22Rv1 (cell line): ENCODE measurements around the gene RERE.

Source experiments
- ZFX ChIP-seq: fragments of 450-650 bp; IDR thresholded peaks from 2 replicates; pipeline ENCODE4 v1.6.1; 2017; ENCODE audit warnings: antibody characterized with exemption, borderline replicate concordance
- TF ChIP-seq, protein P1 (sequence below): fragments of 450-650 bp; IDR thresholded peaks from 2 replicates; pipeline ENCODE4 v1.5.1; 2017; ENCODE audit warnings: mild to moderate bottlenecking

DNA sequence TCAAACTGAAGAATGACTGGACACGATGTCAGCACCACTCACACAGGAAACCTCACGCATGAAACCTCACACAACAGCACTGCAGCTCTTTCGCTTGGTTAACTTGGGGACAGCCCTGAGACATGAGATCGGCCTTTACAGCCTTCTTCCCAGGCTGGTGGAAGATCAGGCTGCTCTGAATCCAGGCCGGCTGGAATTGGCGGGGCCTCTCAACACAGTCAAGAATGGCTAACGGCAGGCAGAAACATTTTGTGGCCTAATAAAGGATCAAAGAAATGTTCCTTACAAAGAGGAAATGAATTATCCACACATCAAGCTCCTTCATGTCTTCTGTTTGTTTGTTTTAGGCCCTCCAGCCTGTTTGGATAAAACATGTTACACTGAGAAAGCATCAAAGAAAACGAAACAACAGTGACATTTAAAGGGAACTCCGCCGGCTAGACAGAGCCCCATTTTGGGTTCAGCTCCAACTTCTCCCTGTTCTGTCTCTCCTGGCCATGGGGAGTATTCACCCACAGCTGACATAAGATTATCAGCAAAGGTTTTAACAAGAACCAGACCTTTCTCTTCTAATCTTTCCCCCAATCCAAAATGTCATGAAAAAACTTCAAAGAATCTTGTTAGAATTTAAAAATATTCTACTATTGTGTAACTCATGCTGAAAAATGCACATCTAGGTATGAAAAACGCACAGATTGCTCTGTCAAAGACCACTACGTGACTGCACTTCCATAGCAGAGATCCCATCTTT, 368.4 kb downstream of the RERE start:
- TF ChIP-seq, protein P1, sequence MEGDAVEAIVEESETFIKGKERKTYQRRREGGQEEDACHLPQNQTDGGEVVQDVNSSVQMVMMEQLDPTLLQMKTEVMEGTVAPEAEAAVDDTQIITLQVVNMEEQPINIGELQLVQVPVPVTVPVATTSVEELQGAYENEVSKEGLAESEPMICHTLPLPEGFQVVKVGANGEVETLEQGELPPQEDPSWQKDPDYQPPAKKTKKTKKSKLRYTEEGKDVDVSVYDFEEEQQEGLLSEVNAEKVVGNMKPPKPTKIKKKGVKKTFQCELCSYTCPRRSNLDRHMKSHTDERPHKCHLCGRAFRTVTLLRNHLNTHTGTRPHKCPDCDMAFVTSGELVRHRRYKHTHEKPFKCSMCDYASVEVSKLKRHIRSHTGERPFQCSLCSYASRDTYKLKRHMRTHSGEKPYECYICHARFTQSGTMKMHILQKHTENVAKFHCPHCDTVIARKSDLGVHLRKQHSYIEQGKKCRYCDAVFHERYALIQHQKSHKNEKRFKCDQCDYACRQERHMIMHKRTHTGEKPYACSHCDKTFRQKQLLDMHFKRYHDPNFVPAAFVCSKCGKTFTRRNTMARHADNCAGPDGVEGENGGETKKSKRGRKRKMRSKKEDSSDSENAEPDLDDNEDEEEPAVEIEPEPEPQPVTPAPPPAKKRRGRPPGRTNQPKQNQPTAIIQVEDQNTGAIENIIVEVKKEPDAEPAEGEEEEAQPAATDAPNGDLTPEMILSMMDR = no peak
- no peak for TF ChIP-seq ZFX
